K562 (cell line): Measurements from ENCODE around the gene PHYKPL. TPM values are rescaled to one million over a fixed set of nuclear protein-coding genes. Genes with fewer than 3 reads are reported as not detected.
A peak's percentile ranks its signal among the peaks of the same experiment; 100 is the strongest.

Source experiments
- ETV5 ChIP-seq: sonication (generic); formaldehyde crosslinking; IDR thresholded peaks from 2 replicates; pipeline ENCODE4 v1.4.0; 2020; ENCODE audit warnings: low read depth, mild to moderate bottlenecking, missing genetic modification reagents
- IFI16 ChIP-seq: fragments of 250-450 bp; sonication (Bioruptor Pico); IDR thresholded peaks from 2 replicates; pipeline ENCODE4 v2.1.2; 2022; ENCODE audit warnings: mild to moderate bottlenecking, inconsistent platforms
- ZC3H4 ChIP-seq: sonication (generic); formaldehyde crosslinking; IDR thresholded peaks from 2 replicates; pipeline ENCODE4 v1.9.0; 2021; ENCODE audit warnings: missing genetic modification reagents, borderline replicate concordance
- ZNF12 ChIP-seq: sonication (generic); formaldehyde crosslinking; IDR thresholded peaks from 2 replicates; pipeline ENCODE4 v1.4.0; 2020; ENCODE audit warnings: mild to moderate bottlenecking, missing genetic modification reagents
- ZNF224 ChIP-seq: sonication (generic); formaldehyde crosslinking; IDR thresholded peaks from 2 replicates; pipeline ENCODE4 v1.8.0; 2022; ENCODE audit warnings: mild to moderate bottlenecking, missing genetic modification reagents
- ZNF699 ChIP-seq: fragments of 250-450 bp; sonication (Bioruptor Pico); IDR thresholded peaks from 2 replicates; pipeline ENCODE4 v1.8.0; 2021; ENCODE audit warnings: mild to moderate bottlenecking, moderate library complexity; ENCODE audit not compliant: insufficient replicate concordance
- ZNF766 ChIP-seq: fragments of 200-800 bp; sonication (Bioruptor generic); conservative IDR thresholded peaks from 2 replicates; pipeline ENCODE4 v1.6.1; 2016; ENCODE audit warnings: missing genetic modification characterization, missing compliant biosample characterization
- polyA plus RNA-seq, 8 experiments: library from polyadenylated mRNA; depleted of rRNA in 4 of 8; stranded (reverse) in 5 of 8; unstranded in 3 of 8; fragments of >200 nt; fragmentation: Nextera tagmentation in 2 of 8; fragmentation: Illumina TruSeq in 1 of 8; extraction: Ambion mirVana in 2 of 8; extraction: Trizol in 1 of 8; gene quantifications; 2 replicates each; pipeline versions ENCODE4 v1.2.1 to v1.2.3, GENCODE V29; 2011 to 2014; ENCODE audit warnings: inconsistent platforms in 1 of 8, missing spikeins in 1 of 8
- total RNA-seq, 7 experiments: library from RNA; depleted of rRNA in 6 of 7; stranded (reverse); fragments of >200 nt in 6 of 7; fragmentation: Illumina TruSeq in 2 of 7; extraction: Trizol in 2 of 7; gene quantifications; 2 replicates each; pipeline versions ENCODE4 v1.2.1 to v1.2.3, GENCODE V29; 2011 to 2021; ENCODE audit warnings: low replicate concordance in 1 of 7
- TF ChIP-seq, protein P1 (sequence below): fragments of 450-650 bp; formaldehyde crosslinking; IDR thresholded peaks from 2 replicates; pipeline ENCODE4 v1.4.0; 2020; ENCODE audit warnings: mild to moderate bottlenecking, moderate library complexity
- TF ChIP-seq, protein P2 (sequence below): fragments of 250-450 bp; sonication (Bioruptor Pico); IDR thresholded peaks from 2 replicates; pipeline ENCODE4 v1.8.0; 2021; ENCODE audit warnings: borderline replicate concordance, mild to moderate bottlenecking, moderate library complexity; ENCODE audit not compliant: poor library complexity, severe bottlenecking
- TF ChIP-seq, protein P3 (sequence below): fragments of 450-650 bp; conservative IDR thresholded peaks from 2 replicates; pipeline ENCODE4 v1.6.1; 2016; ENCODE audit warnings: missing genetic modification characterization, low read depth, mild to moderate bottlenecking, control low read depth, missing compliant biosample characterization
- TF ChIP-seq, protein P4 (sequence below), 2 experiments: fragments of 450-650 bp in 1 of 2; sonication (generic) in 1 of 2; formaldehyde crosslinking in 1 of 2; IDR thresholded peaks; 2 replicates each; pipeline versions ENCODE4 v1.7.1 to v1.9.0; 2016 to 2022; ENCODE audit warnings: inconsistent platforms in 1 of 2, mild to moderate bottlenecking in 1 of 2, missing genetic modification reagents in 1 of 2

PHYKPL gene
- total and polyA plus RNA-seq, 9 of the 15 experiments (the other 6 are each of a cell fraction or from before 2014, with no cell fraction given), result 4.7 to 34.7 (median 18.6) TPM

DNA sequence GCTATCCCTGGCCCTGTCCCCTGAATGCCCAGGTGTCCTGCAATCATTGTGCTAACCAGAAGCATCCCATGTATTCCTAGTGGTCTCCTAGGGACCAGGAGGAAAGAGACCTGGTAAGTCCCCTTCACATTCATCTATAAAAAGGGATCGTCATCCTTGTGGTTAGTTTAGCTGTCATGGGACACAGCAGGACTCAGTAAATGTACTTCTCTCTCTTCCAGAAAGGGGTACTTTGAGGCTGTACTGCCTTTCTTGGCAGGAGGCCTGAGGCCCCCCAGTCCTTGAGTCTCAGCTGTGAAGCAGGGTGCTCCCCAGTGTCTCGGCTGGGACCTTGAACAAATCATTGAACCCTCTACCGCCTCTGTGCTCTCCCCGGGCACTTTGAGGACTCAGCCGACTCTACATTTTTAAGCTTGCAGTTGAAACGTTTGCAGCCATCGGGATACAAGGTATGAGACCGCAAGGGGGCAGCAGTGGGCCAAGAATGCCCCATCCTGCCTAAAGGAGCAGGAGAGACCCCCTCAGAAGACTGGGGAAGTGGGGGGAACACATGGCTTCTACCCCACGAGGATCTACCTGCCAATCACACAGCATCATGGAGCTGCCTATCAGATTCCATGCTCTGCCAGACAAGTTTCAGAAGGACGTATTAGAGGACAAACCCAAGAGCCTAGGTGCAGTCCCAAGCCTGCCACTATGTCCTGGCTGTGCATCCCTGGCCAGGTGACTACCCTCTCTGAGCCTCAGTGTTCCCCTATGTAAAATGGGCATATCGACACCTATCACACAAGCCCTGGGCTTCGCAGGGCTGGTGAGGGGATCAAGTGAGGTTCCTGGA, 2.4 kb upstream of the PHYKPL start (continued):
- TF ChIP-seq, protein P1, sequence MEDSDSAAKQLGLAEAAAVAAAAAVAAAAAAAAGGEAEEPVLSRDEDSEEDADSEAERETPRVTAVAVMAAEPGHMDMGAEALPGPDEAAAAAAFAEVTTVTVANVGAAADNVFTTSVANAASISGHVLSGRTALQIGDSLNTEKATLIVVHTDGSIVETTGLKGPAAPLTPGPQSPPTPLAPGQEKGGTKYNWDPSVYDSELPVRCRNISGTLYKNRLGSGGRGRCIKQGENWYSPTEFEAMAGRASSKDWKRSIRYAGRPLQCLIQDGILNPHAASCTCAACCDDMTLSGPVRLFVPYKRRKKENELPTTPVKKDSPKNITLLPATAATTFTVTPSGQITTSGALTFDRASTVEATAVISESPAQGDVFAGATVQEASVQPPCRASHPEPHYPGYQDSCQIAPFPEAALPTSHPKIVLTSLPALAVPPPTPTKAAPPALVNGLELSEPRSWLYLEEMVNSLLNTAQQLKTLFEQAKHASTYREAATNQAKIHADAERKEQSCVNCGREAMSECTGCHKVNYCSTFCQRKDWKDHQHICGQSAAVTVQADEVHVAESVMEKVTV (CRISPR knock-in tag), result peak; percentile 60
- TF ChIP-seq ZNF766 (CRISPR knock-in tag) (no peak), ZC3H4 (CRISPR knock-in tag) (no peak), ZNF699 (CRISPR knock-in tag) (no peak), ETV5 (CRISPR knock-in tag) (no peak), ZNF224 (no peak), ZNF12 (CRISPR knock-in tag) (no peak), IFI16 (CRISPR knock-in tag) (no peak)
- TF ChIP-seq, protein P2, sequence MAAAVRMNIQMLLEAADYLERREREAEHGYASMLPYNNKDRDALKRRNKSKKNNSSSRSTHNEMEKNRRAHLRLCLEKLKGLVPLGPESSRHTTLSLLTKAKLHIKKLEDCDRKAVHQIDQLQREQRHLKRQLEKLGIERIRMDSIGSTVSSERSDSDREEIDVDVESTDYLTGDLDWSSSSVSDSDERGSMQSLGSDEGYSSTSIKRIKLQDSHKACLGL (CRISPR knock-in tag), result no peak
- TF ChIP-seq, protein P3, sequence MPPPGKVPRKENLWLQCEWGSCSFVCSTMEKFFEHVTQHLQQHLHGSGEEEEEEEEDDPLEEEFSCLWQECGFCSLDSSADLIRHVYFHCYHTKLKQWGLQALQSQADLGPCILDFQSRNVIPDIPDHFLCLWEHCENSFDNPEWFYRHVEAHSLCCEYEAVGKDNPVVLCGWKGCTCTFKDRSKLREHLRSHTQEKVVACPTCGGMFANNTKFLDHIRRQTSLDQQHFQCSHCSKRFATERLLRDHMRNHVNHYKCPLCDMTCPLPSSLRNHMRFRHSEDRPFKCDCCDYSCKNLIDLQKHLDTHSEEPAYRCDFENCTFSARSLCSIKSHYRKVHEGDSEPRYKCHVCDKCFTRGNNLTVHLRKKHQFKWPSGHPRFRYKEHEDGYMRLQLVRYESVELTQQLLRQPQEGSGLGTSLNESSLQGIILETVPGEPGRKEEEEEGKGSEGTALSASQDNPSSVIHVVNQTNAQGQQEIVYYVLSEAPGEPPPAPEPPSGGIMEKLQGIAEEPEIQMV (tag), result no peak
- TF ChIP-seq, protein P4, sequence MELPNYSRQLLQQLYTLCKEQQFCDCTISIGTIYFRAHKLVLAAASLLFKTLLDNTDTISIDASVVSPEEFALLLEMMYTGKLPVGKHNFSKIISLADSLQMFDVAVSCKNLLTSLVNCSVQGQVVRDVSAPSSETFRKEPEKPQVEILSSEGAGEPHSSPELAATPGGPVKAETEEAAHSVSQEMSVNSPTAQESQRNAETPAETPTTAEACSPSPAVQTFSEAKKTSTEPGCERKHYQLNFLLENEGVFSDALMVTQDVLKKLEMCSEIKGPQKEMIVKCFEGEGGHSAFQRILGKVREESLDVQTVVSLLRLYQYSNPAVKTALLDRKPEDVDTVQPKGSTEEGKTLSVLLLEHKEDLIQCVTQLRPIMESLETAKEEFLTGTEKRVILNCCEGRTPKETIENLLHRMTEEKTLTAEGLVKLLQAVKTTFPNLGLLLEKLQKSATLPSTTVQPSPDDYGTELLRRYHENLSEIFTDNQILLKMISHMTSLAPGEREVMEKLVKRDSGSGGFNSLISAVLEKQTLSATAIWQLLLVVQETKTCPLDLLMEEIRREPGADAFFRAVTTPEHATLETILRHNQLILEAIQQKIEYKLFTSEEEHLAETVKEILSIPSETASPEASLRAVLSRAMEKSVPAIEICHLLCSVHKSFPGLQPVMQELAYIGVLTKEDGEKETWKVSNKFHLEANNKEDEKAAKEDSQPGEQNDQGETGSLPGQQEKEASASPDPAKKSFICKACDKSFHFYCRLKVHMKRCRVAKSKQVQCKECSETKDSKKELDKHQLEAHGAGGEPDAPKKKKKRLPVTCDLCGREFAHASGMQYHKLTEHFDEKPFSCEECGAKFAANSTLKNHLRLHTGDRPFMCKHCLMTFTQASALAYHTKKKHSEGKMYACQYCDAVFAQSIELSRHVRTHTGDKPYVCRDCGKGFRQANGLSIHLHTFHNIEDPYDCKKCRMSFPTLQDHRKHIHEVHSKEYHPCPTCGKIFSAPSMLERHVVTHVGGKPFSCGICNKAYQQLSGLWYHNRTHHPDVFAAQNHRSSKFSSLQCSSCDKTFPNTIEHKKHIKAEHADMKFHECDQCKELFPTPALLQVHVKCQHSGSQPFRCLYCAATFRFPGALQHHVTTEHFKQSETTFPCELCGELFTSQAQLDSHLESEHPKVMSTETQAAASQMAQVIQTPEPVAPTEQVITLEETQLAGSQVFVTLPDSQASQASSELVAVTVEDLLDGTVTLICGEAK (IDR thresholded peaks at IDR 0.05), result no peak
- TF ChIP-seq, protein P4 (CRISPR knock-in tag; IDR thresholded peaks at IDR 0.05), result no peak
- TF ChIP-seq, all 486 proteins: peak for 33
